Tibial artery (tissue), 4 donors: ENCODE results near the gene NDC1.

Experiments
- DNase-seq, 2 donors: peaks; one replicate each; pipeline ENCODE4 v3.0.0-alpha.2; 2019
- H3K27ac ChIP-seq, 2 donors: fragments of 200-600 bp; sonication (generic) in 1 of 2; 1 replicate in 1 of 2; 2 replicates in 1 of 2; pipeline ENCODE4 v1.5.1; 2018 to 2019; ENCODE audit warnings: mild to moderate bottlenecking in 1 of 2
- H3K27me3 ChIP-seq, 2 donors: fragments of 200-600 bp; sonication (generic) in 1 of 2; one replicate each; pipeline versions ENCODE4 v1.5.1 to v1.6.0; 2016 to 2019
- H3K36me3 ChIP-seq, 3 donors: fragments of 200-600 bp; sonication (generic) in 2 of 3; one replicate each; pipeline ENCODE4 v1.5.1; 2016 to 2019; ENCODE audit warnings: mild to moderate bottlenecking in 2 of 3
- H3K4me1 ChIP-seq, 4 donors: fragments of 200-600 bp; sonication (generic) in 2 of 4; 1 replicate in 3 of 4; 2 replicates in 1 of 4; pipeline ENCODE4 v1.5.1; 2016 to 2019
- H3K4me3 ChIP-seq, 2 donors: fragments of 200-600 bp; sonication (generic) in 1 of 2; 1 replicate in 1 of 2; 2 replicates in 1 of 2; pipeline ENCODE4 v1.5.1; 2018 to 2019; ENCODE audit warnings: mild to moderate bottlenecking in 2 of 2
- H3K9me3 ChIP-seq, 3 donors: fragments of 200-600 bp; sonication (generic) in 1 of 3; one replicate each; pipeline ENCODE4 v1.5.1; 2016 to 2019
- intact Hi-C: fragments of 100-400 bp; cut with DNase I; formaldehyde crosslinking; loops from one replicate; pipeline ENCODE4 v1.15.0; 2023; ENCODE audit warnings: low total_unique reads
- TF ChIP-seq, protein P1 (sequence below), 2 experiments: fragments of 200-600 bp in 1 of 2; fragments of 450-650 bp in 1 of 2; IDR thresholded peaks; one replicate each; pipeline ENCODE4 v1.5.1; 2017 to 2019; ENCODE audit warnings: antibody characterized with exemption in 2 of 2, mild to moderate bottlenecking in 1 of 2, moderate library complexity in 1 of 2

The NDC1 gene

DNA sequence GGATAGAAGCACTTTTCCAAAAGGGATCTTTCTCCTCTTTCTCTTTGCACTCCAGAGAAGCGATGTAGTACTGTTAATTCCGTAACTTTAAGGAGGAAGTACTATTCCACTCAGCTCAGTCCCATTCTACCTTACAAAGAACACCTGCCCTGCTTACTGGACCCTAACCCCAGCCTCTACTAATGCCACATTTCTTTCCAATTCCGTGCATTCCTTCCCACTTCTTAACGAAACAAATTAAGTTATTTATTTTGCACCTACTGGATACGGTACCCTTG is 511 bp downstream of the NDC1 start:
- peak overlapping the region; percentile 90 to 91 for H3K27ac ChIP-seq

DNA sequence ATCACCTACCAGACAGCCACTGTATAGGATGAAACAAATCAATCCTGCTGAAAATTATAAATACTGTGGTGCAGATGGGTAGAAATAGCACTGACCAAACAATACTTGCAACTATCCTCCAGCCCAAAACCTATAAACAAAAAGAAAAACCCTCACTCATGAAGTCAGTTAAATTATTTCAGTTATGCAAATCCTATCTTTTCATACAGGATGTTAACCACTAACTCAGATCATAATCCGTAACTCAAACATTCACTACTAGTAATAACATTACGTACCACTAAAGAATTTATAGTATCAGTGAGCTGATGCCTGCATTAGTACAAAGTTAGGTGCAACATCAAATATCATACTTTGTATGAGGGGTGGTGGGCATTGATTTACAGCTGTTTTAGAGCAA is 2.6 kb downstream of the NDC1 start:
- intact Hi-C loops: no loop called here
- peaks cover 0 to 11% (median 4%) of the 10 kb centered on the region in 4 donors for H3K4me1 ChIP-seq
- H3K9me3 ChIP-seq: no peaks in the 10 kb centered on the region
- peaks cover 0 to 5% (median 0%) of the 10 kb centered on the region in 3 donors for H3K36me3 ChIP-seq
- DNase-seq: no peak
- no peak overlapping the region for H3K27ac ChIP-seq
- no peaks in the 10 kb centered on the region for H3K27me3 ChIP-seq
- TF ChIP-seq, protein P1, sequence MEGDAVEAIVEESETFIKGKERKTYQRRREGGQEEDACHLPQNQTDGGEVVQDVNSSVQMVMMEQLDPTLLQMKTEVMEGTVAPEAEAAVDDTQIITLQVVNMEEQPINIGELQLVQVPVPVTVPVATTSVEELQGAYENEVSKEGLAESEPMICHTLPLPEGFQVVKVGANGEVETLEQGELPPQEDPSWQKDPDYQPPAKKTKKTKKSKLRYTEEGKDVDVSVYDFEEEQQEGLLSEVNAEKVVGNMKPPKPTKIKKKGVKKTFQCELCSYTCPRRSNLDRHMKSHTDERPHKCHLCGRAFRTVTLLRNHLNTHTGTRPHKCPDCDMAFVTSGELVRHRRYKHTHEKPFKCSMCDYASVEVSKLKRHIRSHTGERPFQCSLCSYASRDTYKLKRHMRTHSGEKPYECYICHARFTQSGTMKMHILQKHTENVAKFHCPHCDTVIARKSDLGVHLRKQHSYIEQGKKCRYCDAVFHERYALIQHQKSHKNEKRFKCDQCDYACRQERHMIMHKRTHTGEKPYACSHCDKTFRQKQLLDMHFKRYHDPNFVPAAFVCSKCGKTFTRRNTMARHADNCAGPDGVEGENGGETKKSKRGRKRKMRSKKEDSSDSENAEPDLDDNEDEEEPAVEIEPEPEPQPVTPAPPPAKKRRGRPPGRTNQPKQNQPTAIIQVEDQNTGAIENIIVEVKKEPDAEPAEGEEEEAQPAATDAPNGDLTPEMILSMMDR (IDR thresholded peaks at IDR 0.05): no peak
- H3K4me3 ChIP-seq: no peak overlapping the region

More for the DNA sequence above, 511 bp downstream of the NDC1 start:
- intact Hi-C loops: no loop called here
- Histone ChIP-seq H3K27me3 (no peaks in the 10 kb centered on the region), H3K9me3 (peaks cover 0 to 2% (median 0%) of the 10 kb centered on the region in 3 donors), H3K4me3 (peak overlapping the region; percentile 81 to 85), H3K36me3 (no peaks in the 10 kb centered on the region), H3K4me1 (peaks cover 0 to 11% (median 4%) of the 10 kb centered on the region in 4 donors)
- no peak for DNase-seq
- TF ChIP-seq, protein P1 (IDR thresholded peaks at IDR 0.05): no peak

DNA sequence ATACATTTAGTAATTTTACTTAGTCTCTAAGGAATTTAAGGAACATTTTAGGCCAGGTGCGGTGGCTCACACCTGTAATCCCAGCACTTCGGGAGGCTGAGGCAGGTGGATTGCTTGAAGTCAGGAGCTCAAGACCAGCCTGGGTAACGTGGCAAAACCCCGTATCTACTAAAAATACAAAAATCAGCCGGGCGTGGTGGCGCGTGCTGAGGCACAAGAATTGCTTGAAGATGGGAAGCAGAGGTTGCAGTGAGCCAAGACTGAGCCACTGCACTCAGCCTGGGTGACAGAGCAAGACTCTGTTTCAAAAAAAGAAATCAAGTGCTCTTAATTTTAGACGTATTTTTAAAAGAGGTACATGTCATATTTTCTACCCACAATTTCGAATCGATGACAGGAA is 3.3 kb downstream of the NDC1 start:
- no peaks in the 10 kb centered on the region for H3K27me3 ChIP-seq
- H3K36me3 ChIP-seq: peaks cover 0 to 12% (median 2%) of the 10 kb centered on the region in 3 donors
- H3K9me3 ChIP-seq: no peaks in the 10 kb centered on the region
- H3K27ac ChIP-seq: no peak overlapping the region
- no peak overlapping the region for H3K4me3 ChIP-seq
- H3K4me1 ChIP-seq: peaks cover 0 to 11% (median 4%) of the 10 kb centered on the region in 4 donors
- intact Hi-C loops: no loop called here
- no peak for DNase-seq
- TF ChIP-seq, protein P1 (IDR thresholded peaks at IDR 0.05): no peak

DNA sequence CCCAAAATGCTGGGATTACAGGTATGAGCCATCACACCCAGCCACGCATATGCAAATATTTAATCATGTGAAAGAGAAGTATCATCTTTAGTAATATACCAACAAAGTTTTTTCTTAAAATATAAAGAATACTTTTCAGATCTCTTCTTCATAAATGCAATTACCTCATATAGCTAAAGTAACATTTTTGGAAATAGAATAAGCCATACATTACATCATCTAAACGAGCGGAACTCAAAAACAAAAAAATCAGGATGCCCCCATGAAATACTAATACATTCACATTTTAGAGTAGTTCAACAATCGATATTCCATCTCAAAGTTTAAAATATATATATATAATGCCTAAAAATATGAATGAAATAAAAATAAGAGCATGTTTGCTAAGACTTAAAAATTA is 4.7 kb downstream of the NDC1 start:
- intact Hi-C loops: no loop called here

DNA sequence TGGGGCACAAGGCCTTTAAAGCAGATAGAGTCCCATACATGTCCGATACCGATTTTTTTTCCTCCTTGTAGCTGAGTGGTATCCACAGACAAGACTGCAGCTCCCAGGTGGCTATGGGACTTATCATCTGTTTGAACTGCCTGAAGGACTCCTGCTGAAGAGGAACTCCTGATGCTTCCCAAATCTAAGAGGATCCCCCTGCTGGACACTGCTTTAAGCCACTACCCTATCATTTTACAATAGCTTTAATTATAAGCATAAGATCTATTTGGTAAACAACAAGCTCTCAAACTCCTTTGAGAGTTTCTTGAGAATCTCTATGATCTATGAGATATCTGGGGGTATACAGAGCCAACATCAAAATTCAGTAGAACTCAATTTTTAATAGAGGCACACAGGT is 11.7 kb downstream of the NDC1 start:
- Histone ChIP-seq H3K4me1 (no peaks in the 10 kb centered on the region), H3K27me3 (no peaks in the 10 kb centered on the region), H3K36me3 (peaks cover 11 to 66% (median 30%) of the 10 kb centered on the region in 3 donors), H3K9me3 (no peaks in the 10 kb centered on the region), H3K27ac (no peak overlapping the region), H3K4me3 (no peak overlapping the region)
- no peak for DNase-seq
- intact Hi-C loops: no loop called here
- TF ChIP-seq, protein P1 (IDR thresholded peaks at IDR 0.05): no peak

More for the DNA sequence above, 4.7 kb downstream of the NDC1 start:
- no peak overlapping the region for H3K4me3 ChIP-seq
- no peak overlapping the region for H3K27ac ChIP-seq
- peaks cover 0 to 11% (median 4%) of the 10 kb centered on the region in 4 donors for H3K4me1 ChIP-seq
- no peaks in the 10 kb centered on the region for H3K27me3 ChIP-seq
- peaks cover 0 to 14% (median 4%) of the 10 kb centered on the region in 3 donors for H3K36me3 ChIP-seq
- TF ChIP-seq, protein P1 (IDR thresholded peaks at IDR 0.05): no peak
- no peaks in the 10 kb centered on the region for H3K9me3 ChIP-seq
- no peak for DNase-seq

DNA sequence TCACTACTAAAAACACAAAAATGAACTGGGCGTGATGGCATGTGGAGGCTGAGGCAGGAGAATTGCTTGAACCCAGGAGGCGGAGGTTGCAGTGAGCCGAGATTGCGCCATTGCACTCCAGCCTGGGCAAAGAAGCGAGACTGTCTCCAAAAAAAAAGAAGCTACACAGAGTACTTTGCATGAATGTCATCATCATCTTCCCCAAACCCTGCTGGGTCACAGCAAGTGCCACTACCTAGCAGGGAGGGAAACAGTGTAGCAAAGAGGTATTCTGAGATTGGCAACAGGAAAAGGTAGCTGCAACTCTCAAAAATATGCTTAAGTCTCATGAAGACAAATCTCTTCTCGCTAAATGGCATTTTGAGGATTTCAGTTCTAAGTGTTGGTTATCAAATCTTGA is 12.8 kb downstream of the NDC1 start:
- peaks cover 11 to 59% (median 30%) of the 10 kb centered on the region in 3 donors for H3K36me3 ChIP-seq
- no peak overlapping the region for H3K27ac ChIP-seq
- H3K4me3 ChIP-seq: no peak overlapping the region
- no peaks in the 10 kb centered on the region for H3K9me3 ChIP-seq
- H3K27me3 ChIP-seq: no peaks in the 10 kb centered on the region
- TF ChIP-seq, protein P1 (IDR thresholded peaks at IDR 0.05): no peak
- no peak for DNase-seq
- H3K4me1 ChIP-seq: no peaks in the 10 kb centered on the region
- intact Hi-C loops: no loop called here
